ENCODE measurements around the gene RASSF3.

Gene RASSF3

GRCh38 chr12:64669270-64669842 lies 59.1 kb downstream of the RASSF3 start:
- Histone ChIP-seq H2BK120ac (ENCODE audit: low read depth, low read length) (no peak overlapping the region), H3K4ac (ENCODE audit: low read depth in 1 of 2, low read length in 2 of 2) (peak overlapping the region in 1 of 2 experiments; percentile 71), H3K4me3 (ENCODE audit: insufficient read depth in 1 of 2, low read depth in 1 of 2, low read length in 2 of 2) (no peak overlapping the region), H3K18ac (ENCODE audit: low read depth in 1 of 2, low read length in 2 of 2) (peak overlapping the region; percentile 12 to 46), H3K9ac (ENCODE audit: low read length) (no peak overlapping the region), H3K14ac (ENCODE audit: low read length in 2 of 2) (peak overlapping the region in 1 of 2 experiments; percentile 65), H2BK15ac (ENCODE audit: low read depth, poor library complexity, severe bottlenecking) (no peak overlapping the region), H3K4me2 (ENCODE audit: low read length, poor library complexity, severe bottlenecking) (no peak overlapping the region), H3K23ac (ENCODE audit: low read length in 2 of 2) (peak overlapping the region in 1 of 2 experiments; percentile 63), H4K8ac (ENCODE audit: low read length) (peak overlapping the region; percentile 31), H2AK5ac (ENCODE audit: low read length, severe bottlenecking) (no peak overlapping the region), H3K27me3 (ENCODE audit: control insufficient read depth in 1 of 2, insufficient read depth in 1 of 2, low read length in 2 of 2) (no peaks in the 10 kb centered on the region), H3K79me1 (replicated peaks; ENCODE audit: low read length, poor library complexity, severe bottlenecking) (peaks cover 31% of the 10 kb centered on the region), H2BK5ac (ENCODE audit: low read depth, low read length, poor library complexity, severe bottlenecking) (no peak overlapping the region), H2AFZ (ENCODE audit: low read depth, low read length) (peak overlapping the region; percentile 39), H3K27ac (ENCODE audit: low read length, poor library complexity, severe bottlenecking) (peak overlapping the region; percentile 40), H2BK12ac (ENCODE audit: low read length in 2 of 2) (peak overlapping the region; percentile 46 to 53), H3K9me3 (ENCODE audit: control insufficient read depth, low read length) (no peaks in the 10 kb centered on the region), H4K91ac (ENCODE audit: low read length) (no peak overlapping the region), H3K4me1 (ENCODE audit: control insufficient read depth, insufficient read depth, low read depth, low read length) (peaks cover 18% of the 10 kb centered on the region), H3K36me3 (ENCODE audit: control insufficient read depth in 1 of 2, insufficient read depth in 2 of 2, low read depth in 1 of 2, low read length in 2 of 2) (no peaks in the 10 kb centered on the region)
- peak; percentile 76 for DNase-seq
- 33% methylated on average over 9 of the region's 10 CpGs for WGBS

DNA sequence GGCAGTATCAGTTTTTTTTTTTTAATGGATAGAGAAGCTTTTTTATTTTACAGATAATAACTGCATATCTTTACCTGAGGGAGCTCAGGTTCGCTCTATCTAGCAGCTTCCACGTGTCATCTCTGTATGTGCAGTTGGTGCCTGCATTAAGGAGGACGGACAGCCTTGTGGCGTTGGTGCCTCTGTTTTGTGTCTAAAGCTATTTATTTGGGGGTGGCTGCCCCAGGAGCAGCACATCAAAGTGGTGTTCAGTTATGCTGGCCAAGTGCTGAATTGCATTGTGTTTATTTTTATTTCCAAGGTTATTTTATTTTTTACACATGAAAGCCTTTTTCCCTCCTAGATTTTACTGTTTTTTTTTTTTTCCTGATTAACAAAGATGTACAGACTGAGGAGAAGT lies 59.7 kb downstream of the RASSF3 start:
- peaks cover 34% of the 10 kb centered on the region for H3K79me1 ChIP-seq (replicated peaks; ENCODE audit: low read length, poor library complexity, severe bottlenecking)
- H3K4me1 ChIP-seq (ENCODE audit: control insufficient read depth, insufficient read depth, low read depth, low read length): peaks cover 20% of the 10 kb centered on the region
- no peak for DNase-seq
- no peak overlapping the region for H2BK5ac ChIP-seq (ENCODE audit: low read depth, low read length, poor library complexity, severe bottlenecking)
- no peak overlapping the region for H3K9ac ChIP-seq (ENCODE audit: low read length)
- H2AFZ ChIP-seq (ENCODE audit: low read depth, low read length): no peak overlapping the region
- no peak overlapping the region for H3K4me3 ChIP-seq (ENCODE audit: insufficient read depth in 1 of 2, low read depth in 1 of 2, low read length in 2 of 2)
- H3K36me3 ChIP-seq (ENCODE audit: control insufficient read depth in 1 of 2, insufficient read depth in 2 of 2, low read depth in 1 of 2, low read length in 2 of 2): no peaks in the 10 kb centered on the region
- no peak overlapping the region for H3K23ac ChIP-seq (ENCODE audit: low read length in 2 of 2)
- H4K8ac ChIP-seq (ENCODE audit: low read length): no peak overlapping the region
- no peak overlapping the region for H3K4me2 ChIP-seq (ENCODE audit: low read length, poor library complexity, severe bottlenecking)
- H3K4ac ChIP-seq (ENCODE audit: low read depth in 1 of 2, low read length in 2 of 2): no peak overlapping the region
- H3K27ac ChIP-seq (ENCODE audit: low read length, poor library complexity, severe bottlenecking): peak overlapping the region; percentile 15
- whole genome bisulfite sequencing: 66% methylated on average over 4 of the region's 4 CpGs
- H2BK120ac ChIP-seq (ENCODE audit: low read depth, low read length): no peak overlapping the region
- H3K9me3 ChIP-seq (ENCODE audit: control insufficient read depth, low read length): no peaks in the 10 kb centered on the region
- H2BK12ac ChIP-seq (ENCODE audit: low read length in 2 of 2): peak overlapping the region in 1 of 2 experiments; percentile 29
- no peak overlapping the region for H2BK15ac ChIP-seq (ENCODE audit: low read depth, poor library complexity, severe bottlenecking)
- peak overlapping the region in 1 of 2 experiments; percentile 77 for H3K18ac ChIP-seq (ENCODE audit: low read depth in 1 of 2, low read length in 2 of 2)
- no peaks in the 10 kb centered on the region for H3K27me3 ChIP-seq (ENCODE audit: control insufficient read depth in 1 of 2, insufficient read depth in 1 of 2, low read length in 2 of 2)
- H4K91ac ChIP-seq (ENCODE audit: low read length): no peak overlapping the region
- H2AK5ac ChIP-seq (ENCODE audit: low read length, severe bottlenecking): no peak overlapping the region
- H3K14ac ChIP-seq (ENCODE audit: low read length in 2 of 2): no peak overlapping the region

DNA sequence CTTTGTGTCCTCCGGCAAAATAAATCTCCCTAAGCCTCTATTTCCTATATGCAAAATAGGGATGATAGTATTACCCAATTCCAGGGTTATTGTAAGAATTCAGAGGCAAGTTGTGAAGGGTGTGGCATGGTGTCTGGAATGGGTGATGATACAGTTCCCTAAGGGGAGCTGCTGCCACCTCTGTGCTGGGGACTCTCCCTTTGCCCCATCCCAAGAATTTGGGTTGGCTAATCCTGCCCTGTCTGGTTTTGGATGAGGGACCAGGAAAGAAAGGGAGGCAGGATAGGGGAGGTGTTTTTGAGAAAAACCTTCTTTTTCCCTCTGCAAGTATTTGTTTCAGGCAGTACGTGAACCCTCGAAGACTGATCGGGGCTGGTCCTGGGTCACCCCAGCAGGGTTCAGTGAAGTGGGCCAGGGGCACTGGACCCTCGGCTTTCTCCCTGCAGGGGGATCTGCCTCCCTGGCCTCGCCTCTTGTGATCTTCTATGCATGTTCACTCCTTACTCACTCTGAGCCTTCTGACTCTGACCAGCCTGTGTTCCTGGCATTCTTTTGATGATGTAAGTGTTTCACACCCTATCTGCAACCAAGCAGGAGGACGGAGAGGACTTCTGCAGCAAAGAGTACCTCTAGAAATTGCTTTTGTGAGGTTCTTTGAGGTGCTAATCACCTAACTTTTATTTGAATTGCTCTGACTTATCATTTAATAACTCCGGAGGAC lies 60.8 kb downstream of the RASSF3 start:
- Histone ChIP-seq H3K36me3 (ENCODE audit: control insufficient read depth in 1 of 2, insufficient read depth in 2 of 2, low read depth in 1 of 2, low read length in 2 of 2) (no peaks in the 10 kb centered on the region), H3K4me2 (ENCODE audit: low read length, poor library complexity, severe bottlenecking) (peak overlapping the region; percentile 42), H3K18ac (ENCODE audit: low read depth in 1 of 2, low read length in 2 of 2) (peak overlapping the region; percentile 61 to 86), H3K9ac (ENCODE audit: low read length) (no peak overlapping the region), H4K91ac (ENCODE audit: low read length) (no peak overlapping the region), H3K27me3 (ENCODE audit: control insufficient read depth in 1 of 2, insufficient read depth in 1 of 2, low read length in 2 of 2) (no peaks in the 10 kb centered on the region), H3K27ac (ENCODE audit: low read length, poor library complexity, severe bottlenecking) (no peak overlapping the region), H2BK5ac (ENCODE audit: low read depth, low read length, poor library complexity, severe bottlenecking) (no peak overlapping the region), H4K8ac (ENCODE audit: low read length) (peak overlapping the region; percentile 66), H2BK12ac (ENCODE audit: low read length in 2 of 2) (peak overlapping the region; percentile 61 to 79), H3K9me3 (ENCODE audit: control insufficient read depth, low read length) (no peaks in the 10 kb centered on the region), H3K79me1 (replicated peaks; ENCODE audit: low read length, poor library complexity, severe bottlenecking) (peaks cover 39% of the 10 kb centered on the region), H3K4ac (ENCODE audit: low read depth in 1 of 2, low read length in 2 of 2) (peak overlapping the region in 1 of 2 experiments; percentile 53), H3K4me1 (ENCODE audit: control insufficient read depth, insufficient read depth, low read depth, low read length) (peaks cover 23% of the 10 kb centered on the region), H3K23ac (ENCODE audit: low read length in 2 of 2) (no peak overlapping the region), H3K14ac (ENCODE audit: low read length in 2 of 2) (no peak overlapping the region), H3K4me3 (ENCODE audit: insufficient read depth in 1 of 2, low read depth in 1 of 2, low read length in 2 of 2) (no peak overlapping the region), H2BK120ac (ENCODE audit: low read depth, low read length) (peak overlapping the region; percentile 45), H2AK5ac (ENCODE audit: low read length, severe bottlenecking) (peak overlapping the region; percentile 71), H2BK15ac (ENCODE audit: low read depth, poor library complexity, severe bottlenecking) (peak overlapping the region; percentile 3), H2AFZ (ENCODE audit: low read depth, low read length) (no peak overlapping the region)
- DNase-seq: peak; percentile 74
- 72% methylated on average over 6 of the region's 8 CpGs for WGBS

DNA sequence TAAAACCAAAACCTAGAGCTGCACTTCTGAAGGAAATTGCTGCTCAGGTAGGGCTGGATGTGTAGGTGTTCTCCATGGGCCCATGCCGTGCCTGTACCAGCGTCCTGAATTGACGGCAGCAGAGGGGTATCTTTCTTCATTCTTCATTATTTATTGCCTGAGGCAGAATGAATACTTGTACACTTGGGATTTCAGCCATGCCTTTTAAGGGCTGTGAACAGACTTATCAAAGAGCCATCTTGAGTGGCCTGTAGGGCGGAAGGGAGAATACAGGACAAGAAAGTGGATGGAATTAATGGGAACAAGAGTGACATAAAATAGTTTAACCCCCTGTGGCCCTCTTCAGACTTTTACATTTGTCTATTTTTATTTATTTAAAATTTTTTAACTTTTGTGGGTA lies 61.4 kb downstream of the RASSF3 start:
- Histone ChIP-seq H3K4me1 (ENCODE audit: control insufficient read depth, insufficient read depth, low read depth, low read length) (peaks cover 22% of the 10 kb centered on the region), H3K36me3 (ENCODE audit: control insufficient read depth in 1 of 2, insufficient read depth in 2 of 2, low read depth in 1 of 2, low read length in 2 of 2) (no peaks in the 10 kb centered on the region), H3K4ac (ENCODE audit: low read depth in 1 of 2, low read length in 2 of 2) (no peak overlapping the region), H4K91ac (ENCODE audit: low read length) (no peak overlapping the region), H2BK12ac (ENCODE audit: low read length in 2 of 2) (no peak overlapping the region), H3K14ac (ENCODE audit: low read length in 2 of 2) (no peak overlapping the region), H2AFZ (ENCODE audit: low read depth, low read length) (no peak overlapping the region), H3K18ac (ENCODE audit: low read depth in 1 of 2, low read length in 2 of 2) (no peak overlapping the region), H3K27ac (ENCODE audit: low read length, poor library complexity, severe bottlenecking) (no peak overlapping the region), H2AK5ac (ENCODE audit: low read length, severe bottlenecking) (peak overlapping the region; percentile 72), H3K79me1 (replicated peaks; ENCODE audit: low read length, poor library complexity, severe bottlenecking) (peaks cover 41% of the 10 kb centered on the region), H3K27me3 (ENCODE audit: control insufficient read depth in 1 of 2, insufficient read depth in 1 of 2, low read length in 2 of 2) (no peaks in the 10 kb centered on the region), H3K4me3 (ENCODE audit: insufficient read depth in 1 of 2, low read depth in 1 of 2, low read length in 2 of 2) (no peak overlapping the region), H4K8ac (ENCODE audit: low read length) (no peak overlapping the region), H3K9ac (ENCODE audit: low read length) (no peak overlapping the region), H2BK5ac (ENCODE audit: low read depth, low read length, poor library complexity, severe bottlenecking) (no peak overlapping the region), H2BK15ac (ENCODE audit: low read depth, poor library complexity, severe bottlenecking) (no peak overlapping the region), H3K9me3 (ENCODE audit: control insufficient read depth, low read length) (no peaks in the 10 kb centered on the region), H3K23ac (ENCODE audit: low read length in 2 of 2) (no peak overlapping the region), H2BK120ac (ENCODE audit: low read depth, low read length) (no peak overlapping the region), H3K4me2 (ENCODE audit: low read length, poor library complexity, severe bottlenecking) (no peak overlapping the region)
- 57% methylated on average over 1 of the region's 4 CpGs for WGBS
- DNase-seq: no peak
